Panc1 (cell line): ENCODE data around the gene ZNF615. TPM values are rescaled to one million over a fixed set of nuclear protein-coding genes. Genes with fewer than 3 reads are reported as not detected.

Experiments used
- ATAC-seq: fragments of 200-7000 bp; cut with Tn5 transposase; 2 replicates; pipeline ENCODE4 v1.9.1; 2020; ENCODE audit warnings: mild to moderate bottlenecking, moderate library complexity
- BruUV-seq: library from RNA; stranded (reverse); fragments of 400-500 nt; replicated peaks from 2 replicates; lab custom pipeline; 2021; lab: Mats Ljungman, UMichigan
- CTCF ChIA-PET: fragments of 300-600 bp; sonication (Branson Sonifier 250); formaldehyde crosslinking; loops from one replicate; lab custom pipeline; 2022; ENCODE audit warnings: antibody characterized with exemption; lab: Charles Lee
- POLR2A ChIA-PET: fragments of 300-600 bp; sonication (Branson Sonifier 250); formaldehyde crosslinking; loops from one replicate; lab custom pipeline; 2022; ENCODE audit warnings: antibody characterized with exemption; lab: Charles Lee
- DNase-seq: peaks from one replicate; pipeline ENCODE4 v3.0.0-alpha.2; 2010; ENCODE audit warnings: low read depth, low spot score
- H3K27ac ChIP-seq: 2 replicates; pipeline ENCODE4 v1.5.1; 2011; ENCODE audit warnings: mild to moderate bottlenecking, low read length, inconsistent platforms
- H3K27me3 ChIP-seq: fragments of 200-500 bp; sonication (Bioruptor generic); 2 replicates; pipeline ENCODE4 v1.6.0; 2014; ENCODE audit warnings: low read length, inconsistent platforms; ENCODE audit not compliant: control insufficient read depth, insufficient read depth
- H3K36me3 ChIP-seq: fragments of 200-500 bp; sonication (Bioruptor generic); 2 replicates; pipeline ENCODE4 v1.5.1; 2014; ENCODE audit warnings: inconsistent platforms, mild to moderate bottlenecking, low read length, moderate library complexity; ENCODE audit not compliant: control insufficient read depth, insufficient read depth
- H3K4me1 ChIP-seq: 2 replicates; pipeline ENCODE4 v1.5.1; 2011; ENCODE audit warnings: inconsistent platforms, mild to moderate bottlenecking, low read length, moderate library complexity; ENCODE audit not compliant: control insufficient read depth, insufficient read depth
- H3K4me3 ChIP-seq, 2 experiments: 2 replicates each; pipeline ENCODE4 v1.5.1; 2011 to 2012; ENCODE audit warnings: low read depth in 2 of 2, low read length in 2 of 2, mild to moderate bottlenecking in 2 of 2, inconsistent platforms in 1 of 2, moderate library complexity in 1 of 2
- H3K9me3 ChIP-seq: fragments of 200-500 bp; sonication (Bioruptor generic); 2 replicates; pipeline ENCODE4 v1.5.1; 2014; ENCODE audit warnings: low read depth, mild to moderate bottlenecking, inconsistent platforms, low read length, moderate library complexity; ENCODE audit not compliant: control insufficient read depth, insufficient read depth
- POLR2AphosphoS5 ChIP-seq: IDR thresholded peaks from 2 replicates; pipeline ENCODE4 v1.6.1; 2012; ENCODE audit warnings: mild to moderate bottlenecking, low read depth, low read length, moderate library complexity
- REST ChIP-seq, 2 experiments: IDR thresholded peaks; 2 replicates each; pipeline ENCODE4 v1.6.1; 2011 to 2012; ENCODE audit warnings: low read depth in 2 of 2, control low read depth in 1 of 2, low read length in 1 of 2, mild to moderate bottlenecking in 1 of 2, moderate library complexity in 1 of 2; ENCODE audit not compliant: insufficient read depth in 1 of 2
- SIN3A ChIP-seq: IDR thresholded peaks from 2 replicates; pipeline ENCODE4 v1.6.1; 2012; ENCODE audit warnings: low read depth, mild to moderate bottlenecking, low read length, moderate library complexity, borderline replicate concordance; ENCODE audit not compliant: insufficient read depth
- TCF7L2 ChIP-seq: IDR thresholded peaks from 2 replicates; pipeline ENCODE4 v1.6.1; 2011; ENCODE audit warnings: mild to moderate bottlenecking, low read depth, low read length, inconsistent platforms
- in situ Hi-C: cut with HindIII; loops from 2 replicates; pipeline ENCODE4 v1.10.0; 2016; ENCODE audit warnings: low sequenced_read_pairs, low pct_unique_long_range_greater_than_20kb
- intact Hi-C: fragments of 100-400 bp; cut with micrococcal nuclease; formaldehyde crosslinking; loops from one replicate; pipeline ENCODE4 v1.10.0; 2022; ENCODE audit not compliant: unreplicated experiment
- total RNA-seq: library from RNA; stranded (reverse); gene quantifications from one replicate; pipeline ENCODE4 v1.2.1, GENCODE V29; 2021; ENCODE audit not compliant: unreplicated experiment
- TF ChIP-seq, protein P1 (sequence below): fragments of 450-650 bp; IDR thresholded peaks from 2 replicates; pipeline ENCODE4 v1.5.1; 2017; ENCODE audit warnings: mild to moderate bottlenecking

The ZNF615 gene
- total RNA-seq, 1 experiment from 2014 or later, result 3.6 TPM

DNA sequence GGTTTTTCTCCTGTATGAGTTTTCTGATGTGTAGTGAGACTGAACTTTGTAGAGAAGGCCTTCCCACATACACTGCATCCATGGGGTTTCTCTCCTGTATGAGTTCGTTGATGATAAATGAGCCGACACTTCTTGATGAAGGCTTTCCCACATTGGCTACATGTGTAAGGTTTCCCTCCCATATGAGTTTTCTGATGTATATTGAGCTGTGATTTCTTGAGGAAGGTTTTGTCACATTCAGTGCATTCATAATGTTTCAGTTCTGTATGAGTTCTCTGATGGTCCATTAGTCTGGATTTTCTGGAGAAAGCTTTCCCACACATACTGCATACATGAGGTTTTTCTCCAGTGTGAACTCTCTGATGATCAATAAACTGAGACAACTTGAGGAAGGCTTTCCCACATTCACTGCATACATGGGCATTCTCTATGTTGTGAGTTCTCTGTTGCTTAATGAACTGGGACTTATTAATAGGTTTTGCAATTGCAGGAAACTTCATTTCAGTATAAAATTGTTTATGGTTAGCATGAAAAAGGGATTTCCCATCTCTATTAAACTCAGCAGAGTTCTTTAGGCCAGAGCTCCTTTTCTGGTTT is 13.9 kb downstream of the ZNF615 start:
- BruUV-seq, result no TSS peak
- CTCF ChIA-PET, result no interaction called here
- no peaks in the 10 kb centered on the region for H3K4me1 ChIP-seq
- no peaks in the 10 kb centered on the region for H3K27me3 ChIP-seq
- H3K27ac ChIP-seq, result no peak overlapping the region
- intact Hi-C loops (no loop called here), in situ Hi-C loops (no loop called here)
- POLR2A ChIA-PET, result no interaction called here
- peaks cover 61% of the 10 kb centered on the region for H3K9me3 ChIP-seq
- H3K36me3 ChIP-seq, result no peaks in the 10 kb centered on the region
- DNase-seq (no peak), ATAC-seq (no peak)
- TF ChIP-seq SIN3A, result no peak
- no peak for TF ChIP-seq TCF7L2
- TF ChIP-seq POLR2AphosphoS5, result no peak
- TF ChIP-seq, protein P1, sequence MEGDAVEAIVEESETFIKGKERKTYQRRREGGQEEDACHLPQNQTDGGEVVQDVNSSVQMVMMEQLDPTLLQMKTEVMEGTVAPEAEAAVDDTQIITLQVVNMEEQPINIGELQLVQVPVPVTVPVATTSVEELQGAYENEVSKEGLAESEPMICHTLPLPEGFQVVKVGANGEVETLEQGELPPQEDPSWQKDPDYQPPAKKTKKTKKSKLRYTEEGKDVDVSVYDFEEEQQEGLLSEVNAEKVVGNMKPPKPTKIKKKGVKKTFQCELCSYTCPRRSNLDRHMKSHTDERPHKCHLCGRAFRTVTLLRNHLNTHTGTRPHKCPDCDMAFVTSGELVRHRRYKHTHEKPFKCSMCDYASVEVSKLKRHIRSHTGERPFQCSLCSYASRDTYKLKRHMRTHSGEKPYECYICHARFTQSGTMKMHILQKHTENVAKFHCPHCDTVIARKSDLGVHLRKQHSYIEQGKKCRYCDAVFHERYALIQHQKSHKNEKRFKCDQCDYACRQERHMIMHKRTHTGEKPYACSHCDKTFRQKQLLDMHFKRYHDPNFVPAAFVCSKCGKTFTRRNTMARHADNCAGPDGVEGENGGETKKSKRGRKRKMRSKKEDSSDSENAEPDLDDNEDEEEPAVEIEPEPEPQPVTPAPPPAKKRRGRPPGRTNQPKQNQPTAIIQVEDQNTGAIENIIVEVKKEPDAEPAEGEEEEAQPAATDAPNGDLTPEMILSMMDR, result no peak
- no peak for TF ChIP-seq REST (IDR thresholded peaks at IDR 0.05; ENCODE audit: insufficient read depth in 1 of 2, low read depth in 2 of 2, low read length in 1 of 2)
- H3K4me3 ChIP-seq, result no peak overlapping the region

- no peaks in the 10 kb centered on the region for H3K36me3 ChIP-seq
- H3K27ac ChIP-seq, result no peak overlapping the region
- intact Hi-C loops (no loop called here), in situ Hi-C loops (no loop called here)
- no TSS peak for BruUV-seq
- no peak for ATAC-seq
- peaks cover 57% of the 10 kb centered on the region for H3K9me3 ChIP-seq
- CTCF ChIA-PET, result no interaction called here
- POLR2A ChIA-PET, result no interaction called here
- no peak overlapping the region for H3K4me3 ChIP-seq
- no peaks in the 10 kb centered on the region for H3K4me1 ChIP-seq
- H3K27me3 ChIP-seq, result no peaks in the 10 kb centered on the region
- no peak for DNase-seq
- TF ChIP-seq TCF7L2, result no peak
- no peak for TF ChIP-seq REST (IDR thresholded peaks at IDR 0.05; ENCODE audit: insufficient read depth in 1 of 2, low read depth in 2 of 2, low read length in 1 of 2)
- TF ChIP-seq, protein P1, result no peak
- no peak for TF ChIP-seq POLR2AphosphoS5
- no peak for TF ChIP-seq SIN3A
Measured at GRCh38 chr19:51993422-51993821, 14.6 kb downstream of the ZNF615 start.
